KOPT-K1 (cell line): ENCODE measurements around the gene SPATA16.
"Not testable (repeated sequence)": the region's sequence is repeated elsewhere in the genome, so short reads cannot be mapped to it uniquely, and the experiment has no call there.

Experiments used
- H3K27ac ChIP-seq: fragments of 200-600 bp; sonication (generic); 2 replicates; pipeline ENCODE4 v1.5.1; 2016; ENCODE audit warnings: antibody characterized with exemption, mild to moderate bottlenecking, low read depth, low read length; ENCODE audit not compliant: poor library complexity, severe bottlenecking
- H3K36me3 ChIP-seq: fragments of 200-600 bp; sonication (generic); 2 replicates; pipeline ENCODE4 v1.5.1; 2017; ENCODE audit warnings: antibody characterized with exemption, mild to moderate bottlenecking, low read length, moderate library complexity; ENCODE audit not compliant: insufficient read depth
- H3K9me3 ChIP-seq: fragments of 200-600 bp; sonication (generic); 2 replicates; pipeline ENCODE4 v1.5.1; 2017; ENCODE audit warnings: antibody characterized with exemption, low read length, mild to moderate bottlenecking; ENCODE audit not compliant: insufficient read depth, poor library complexity, severe bottlenecking

The SPATA16 gene

DNA sequence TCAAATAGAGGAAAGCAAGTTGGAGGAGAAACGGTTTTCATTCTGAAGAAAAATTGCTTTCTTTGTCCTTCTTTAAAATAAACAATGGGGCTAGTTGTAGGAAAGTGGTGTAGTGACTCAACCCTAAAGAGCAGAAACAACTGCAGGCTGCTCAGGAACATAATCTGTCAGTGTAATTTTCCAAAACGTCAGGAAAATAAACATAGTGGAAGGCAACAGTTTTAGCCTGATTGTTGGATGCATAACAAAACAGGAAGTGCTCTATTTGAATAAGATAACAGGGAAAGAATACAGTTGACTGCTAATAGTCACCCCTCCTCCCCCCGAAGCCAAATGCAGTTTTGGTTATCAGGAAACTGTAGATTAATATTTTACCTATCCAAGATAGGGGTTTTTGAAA lies 222.9 kb downstream of the SPATA16 start:
- H3K9me3 ChIP-seq: no peaks in the 10 kb centered on the region
- no peak overlapping the region for H3K27ac ChIP-seq
- H3K36me3 ChIP-seq: no peaks in the 10 kb centered on the region

DNA sequence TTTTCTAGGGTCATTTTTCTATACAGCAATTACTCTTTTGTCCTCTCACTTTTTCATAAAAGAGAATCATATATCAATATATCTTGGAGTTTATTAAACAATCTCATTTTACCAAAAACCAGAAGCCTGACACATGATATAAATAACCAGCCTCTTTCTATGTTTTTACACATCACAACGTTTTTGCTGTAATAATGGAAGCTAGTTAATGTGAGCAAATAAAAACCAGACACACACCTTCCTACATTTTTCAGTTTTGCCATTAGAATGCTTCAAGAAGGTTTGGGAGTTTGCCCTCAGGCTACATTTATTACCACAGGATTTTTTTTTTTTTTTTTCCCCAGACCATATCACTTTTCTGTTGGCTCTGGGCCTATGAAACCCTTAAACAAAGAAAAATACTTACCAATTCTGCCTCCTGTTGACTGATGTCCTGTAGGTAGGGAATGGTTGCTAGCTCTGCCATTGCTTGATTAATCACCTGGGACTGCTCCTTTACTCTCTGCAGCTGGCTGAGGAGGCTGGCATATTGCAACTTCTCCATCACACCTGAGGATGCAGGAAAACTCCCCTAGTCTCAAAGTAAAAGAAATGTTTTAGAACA lies 225.0 kb downstream of the SPATA16 start:
- no peak overlapping the region for H3K27ac ChIP-seq
- no peaks in the 10 kb centered on the region for H3K9me3 ChIP-seq
- H3K36me3 ChIP-seq: no peaks in the 10 kb centered on the region

DNA sequence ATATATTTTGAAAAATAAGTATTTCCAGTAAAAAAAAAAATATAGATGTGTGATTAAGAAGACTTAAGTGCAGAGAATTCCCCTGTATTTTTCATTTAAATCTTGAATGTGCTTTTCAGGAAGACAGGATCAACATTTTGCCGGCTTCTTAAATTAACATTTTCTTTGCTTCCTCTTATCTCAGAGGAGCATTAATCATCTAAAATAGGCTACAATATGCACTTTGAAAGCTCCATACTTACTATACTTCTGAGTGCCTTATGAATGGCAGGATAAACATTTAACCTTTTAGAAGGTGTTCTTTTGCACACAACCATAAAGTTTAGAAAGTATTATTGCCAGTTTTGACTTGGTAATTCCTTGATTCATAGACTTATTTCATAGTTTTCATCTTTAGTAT lies 226.2 kb downstream of the SPATA16 start:
- Histone ChIP-seq H3K27ac (no peak overlapping the region), H3K9me3 (no peaks in the 10 kb centered on the region), H3K36me3 (no peaks in the 10 kb centered on the region)

GRCh38 chr3:172913911-172914655 lies 227.0 kb downstream of the SPATA16 start:
- Histone ChIP-seq H3K9me3 (no peaks in the 10 kb centered on the region), H3K27ac (no peak overlapping the region), H3K36me3 (no peaks in the 10 kb centered on the region)

- no peaks in the 10 kb centered on the region for H3K9me3 ChIP-seq
- no peaks in the 10 kb centered on the region for H3K36me3 ChIP-seq
- H3K27ac ChIP-seq: no peak overlapping the region
Observed at GRCh38 chr3:172911142-172911541, 229.9 kb downstream of the SPATA16 start.

GRCh38 chr3:172908771-172909270 lies 232.2 kb downstream of the SPATA16 start:
- Histone ChIP-seq H3K9me3 (no peaks in the 10 kb centered on the region), H3K36me3 (no peaks in the 10 kb centered on the region), H3K27ac (no peak overlapping the region)

GRCh38 chr3:172905451-172905850 lies 235.6 kb downstream of the SPATA16 start:
- no peak overlapping the region for H3K27ac ChIP-seq
- no peaks in the 10 kb centered on the region for H3K36me3 ChIP-seq
- no peaks in the 10 kb centered on the region for H3K9me3 ChIP-seq

- no peaks in the 10 kb centered on the region for H3K36me3 ChIP-seq
- no peak overlapping the region for H3K27ac ChIP-seq
Observed at GRCh38 chr3:172904711-172905373, 236.2 kb downstream of the SPATA16 start.

GRCh38 chr3:172903642-172904320 lies 237.3 kb downstream of the SPATA16 start:
- H3K27ac ChIP-seq: no peak overlapping the region
- H3K36me3 ChIP-seq: no peaks in the 10 kb centered on the region
- H3K9me3 ChIP-seq: no peaks in the 10 kb centered on the region

More at GRCh38 chr3:172904711-172905373, 236.2 kb downstream of the SPATA16 start:
- no peaks in the 10 kb centered on the region for H3K9me3 ChIP-seq

DNA sequence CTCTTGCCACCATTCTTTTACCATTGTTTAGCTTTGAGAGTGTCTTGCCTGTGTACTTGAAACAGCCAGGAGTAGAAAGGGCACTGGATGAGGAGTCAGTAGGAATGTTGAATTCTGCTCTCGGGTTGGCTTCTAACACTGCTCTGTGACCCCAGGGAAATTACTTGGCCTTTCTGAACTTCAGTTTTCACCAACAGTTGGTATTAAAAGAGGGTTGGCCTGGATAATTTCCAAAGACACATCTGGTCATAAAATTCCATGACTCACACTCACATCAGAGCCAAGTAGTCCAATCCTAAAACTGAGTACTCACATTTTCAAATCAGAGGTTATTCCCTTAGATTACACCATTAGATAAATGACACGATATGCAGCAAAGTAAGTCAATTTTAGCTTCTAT lies 248.9 kb downstream of the SPATA16 start:
- Histone ChIP-seq H3K27ac (no peak overlapping the region), H3K36me3 (no peaks in the 10 kb centered on the region), H3K9me3 (no peaks in the 10 kb centered on the region)

DNA sequence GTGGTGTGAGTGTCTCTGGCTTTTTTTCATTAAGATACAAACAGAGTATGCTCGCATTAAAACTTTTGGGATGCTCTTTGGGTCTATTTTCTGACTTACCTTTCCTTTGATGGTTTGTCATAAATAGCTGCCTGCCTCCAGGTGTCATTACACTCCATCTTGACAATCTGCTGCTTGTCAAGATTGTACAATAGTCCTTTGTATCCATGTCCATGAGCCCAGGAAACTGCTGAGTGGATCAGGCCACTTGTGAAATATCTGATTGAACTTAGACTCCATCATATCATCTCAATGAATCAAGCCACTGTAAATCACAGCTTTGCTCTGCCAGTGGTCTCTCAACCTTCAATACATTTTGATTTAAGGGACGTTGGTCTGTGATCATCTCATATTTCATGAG lies 255.3 kb downstream of the SPATA16 start:
- Histone ChIP-seq H3K9me3 (no peaks in the 10 kb centered on the region), H3K27ac (no peak overlapping the region), H3K36me3 (no peaks in the 10 kb centered on the region)

DNA sequence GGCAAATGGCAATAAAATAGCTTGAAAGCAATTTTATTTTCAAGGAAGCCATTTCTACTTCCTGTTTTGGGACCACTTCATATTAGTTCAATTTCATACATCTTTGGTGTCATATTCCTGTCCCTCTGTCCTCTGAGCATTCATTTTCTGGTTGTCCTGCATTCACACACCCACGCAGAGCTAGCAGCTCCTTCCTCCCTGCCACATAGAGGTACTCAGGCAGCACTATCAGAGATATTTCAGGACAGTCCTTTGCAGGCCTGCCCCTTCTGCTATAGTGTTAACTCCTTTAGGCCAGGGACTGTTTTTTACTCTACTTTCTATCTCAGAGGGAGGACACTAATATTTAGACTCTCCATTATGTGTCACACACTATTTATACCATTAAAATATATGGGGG lies 258.5 kb downstream of the SPATA16 start:
- H3K36me3 ChIP-seq: no peaks in the 10 kb centered on the region
- no peak overlapping the region for H3K27ac ChIP-seq
- H3K9me3 ChIP-seq: peaks cover 9% of the 10 kb centered on the region

- H3K36me3 ChIP-seq, H3K9me3 ChIP-seq, H3K27ac ChIP-seq: not testable (repeated sequence)
Observed at GRCh38 chr3:172879381-172879780, 261.7 kb downstream of the SPATA16 start.

DNA sequence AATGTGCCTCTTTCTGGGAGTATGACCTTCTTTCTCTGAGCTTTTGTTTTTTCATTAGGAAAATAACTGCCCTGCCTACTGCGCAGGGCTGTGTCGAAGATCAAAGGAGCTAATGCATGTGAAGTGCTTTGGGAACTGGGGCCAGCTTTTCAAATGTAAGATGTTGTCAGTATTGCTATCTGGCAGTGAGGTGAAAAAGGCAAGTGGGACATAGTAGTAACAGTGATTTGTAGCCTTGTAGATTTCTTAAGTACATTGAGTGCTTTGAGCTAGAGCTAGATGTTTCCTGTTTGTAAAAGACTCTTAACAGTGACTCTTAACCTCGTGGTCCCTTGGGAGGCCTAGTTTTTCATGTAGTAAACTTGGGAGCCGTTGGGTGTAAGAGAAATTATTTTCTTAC lies 264.0 kb downstream of the SPATA16 start:
- no peaks in the 10 kb centered on the region for H3K36me3 ChIP-seq
- H3K27ac ChIP-seq: no peak overlapping the region
- peaks cover 9% of the 10 kb centered on the region for H3K9me3 ChIP-seq

DNA sequence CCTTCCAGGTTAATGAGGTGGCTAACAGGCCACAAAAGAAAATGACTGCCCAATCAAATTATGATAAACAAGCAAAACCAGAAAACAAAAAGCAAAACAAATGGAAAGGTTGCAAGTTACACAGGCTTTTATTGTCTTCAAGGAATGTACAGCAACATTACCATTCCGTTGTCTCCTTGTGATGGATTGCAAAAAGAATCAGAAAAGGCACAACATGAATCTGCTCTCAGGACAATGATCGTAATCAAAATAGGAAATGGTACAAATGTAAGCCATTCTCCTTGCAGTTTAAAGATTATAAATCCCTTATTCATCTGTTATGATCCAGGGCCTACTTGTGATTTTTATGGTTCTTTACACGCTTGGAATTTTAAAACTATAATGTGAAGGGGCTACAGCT lies 264.7 kb downstream of the SPATA16 start:
- Histone ChIP-seq H3K36me3 (no peaks in the 10 kb centered on the region), H3K27ac (no peak overlapping the region), H3K9me3 (peaks cover 9% of the 10 kb centered on the region)
